GM19099 (cell line): ENCODE results near the gene TSPO.

Experiments
- POLR2A ChIP-seq: IDR thresholded peaks from 3 replicates; pipeline ENCODE4 v1.6.1; 2011; ENCODE audit warnings: low read depth; ENCODE audit not compliant: insufficient read length; ENCODE audit errors: extremely low read depth

TSPO gene

GRCh38 chr22:43199541-43199940, 48.2 kb downstream of the TSPO start:
- no peak for TF ChIP-seq POLR2A

- TF ChIP-seq POLR2A, result no peak
These were observed 48.7 kb downstream of the TSPO start for GRCh38 chr22:43200031-43200430.

- TF ChIP-seq POLR2A, result no peak
These were observed 49.2 kb downstream of the TSPO start for GRCh38 chr22:43200555-43200954.

GRCh38 chr22:43201486-43202219, 50.3 kb downstream of the TSPO start:
- TF ChIP-seq POLR2A, result no peak

- TF ChIP-seq POLR2A, result no peak
These were observed 51.0 kb downstream of the TSPO start for GRCh38 chr22:43202326-43202725.

GRCh38 chr22:43202756-43203410, 51.5 kb downstream of the TSPO start:
- no peak for TF ChIP-seq POLR2A

- TF ChIP-seq POLR2A, result no peak
These were observed 52.2 kb downstream of the TSPO start for GRCh38 chr22:43203471-43203981.

- TF ChIP-seq POLR2A, result no peak
These were observed 53.9 kb downstream of the TSPO start for GRCh38 chr22:43205261-43205691.

- TF ChIP-seq POLR2A, result no peak
These were observed 54.6 kb downstream of the TSPO start for GRCh38 chr22:43205748-43206508.

- no peak for TF ChIP-seq POLR2A
These were observed 55.3 kb downstream of the TSPO start for GRCh38 chr22:43206509-43207161.

GRCh38 chr22:43207386-43207785, 56.0 kb downstream of the TSPO start:
- no peak for TF ChIP-seq POLR2A

GRCh38 chr22:43207849-43208702, 56.7 kb downstream of the TSPO start:
- TF ChIP-seq POLR2A, result no peak

GRCh38 chr22:43208703-43209522, 57.6 kb downstream of the TSPO start:
- no peak for TF ChIP-seq POLR2A
